Neural cell (in vitro differentiated cells): Measurements from ENCODE around the gene YKT6.

Source experiments
- CTCF ChIP-seq: fragments of 450-650 bp; IDR thresholded peaks from 2 replicates; pipeline ENCODE4 v1.5.1; 2014; ENCODE audit warnings: antibody characterized with exemption, mild to moderate bottlenecking, moderate library complexity; ENCODE audit not compliant: poor library complexity, severe bottlenecking
- EP300 ChIP-seq: fragments of 450-650 bp; conservative IDR thresholded peaks from 2 replicates; pipeline ENCODE4 v1.6.1; 2014; ENCODE audit warnings: antibody characterized with exemption, mild to moderate bottlenecking, moderate library complexity; ENCODE audit not compliant: poor library complexity, severe bottlenecking
- TAF1 ChIP-seq: IDR thresholded peaks from 2 replicates; pipeline ENCODE4 v1.6.1; 2012; ENCODE audit warnings: low read depth

- TF ChIP-seq EP300 = no peak
- no peak for TF ChIP-seq CTCF
- TF ChIP-seq TAF1 = no peak
Observed at GRCh38 chr7:44162179-44162578, 38.6 kb upstream of the YKT6 start.
